Measurements from ENCODE around the gene C2orf78.

Gene C2orf78

DNA sequence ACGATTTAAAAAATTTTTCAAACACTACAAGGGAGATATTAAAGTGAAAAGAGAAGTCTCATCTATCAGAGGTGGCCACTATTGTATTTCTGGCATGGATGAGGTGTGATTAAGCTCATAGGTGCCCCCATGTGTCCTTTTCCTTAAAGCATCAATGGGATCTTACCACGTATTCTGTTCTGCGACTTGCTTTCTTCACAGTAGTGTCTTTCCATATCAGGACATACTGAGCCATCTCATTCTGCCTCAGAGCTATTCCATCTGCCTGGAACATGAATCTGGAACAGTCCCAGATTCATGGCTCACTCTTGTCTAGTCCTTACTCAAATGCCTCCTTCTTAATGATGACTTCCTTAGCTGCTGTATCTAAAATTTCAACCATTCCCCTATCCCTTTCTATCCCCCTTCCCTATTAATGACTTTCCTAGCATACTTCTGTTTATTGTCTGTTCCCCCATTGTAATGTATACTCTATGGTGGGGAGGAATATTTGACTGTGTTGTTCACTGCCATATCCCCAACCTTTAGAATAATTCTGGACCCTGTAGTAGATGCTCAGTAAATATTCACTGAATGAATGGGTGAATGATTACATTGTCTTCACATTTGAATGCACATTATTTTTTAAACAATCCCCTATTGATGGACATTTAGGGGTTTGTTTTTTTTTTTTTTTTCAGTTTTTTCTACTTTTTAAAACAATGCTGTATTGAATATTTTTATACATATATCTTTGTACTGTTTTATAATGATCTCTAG is 55.8 kb downstream of the C2orf78 start:
- DNase-seq: no peak
- no peak for ATAC-seq

DNA sequence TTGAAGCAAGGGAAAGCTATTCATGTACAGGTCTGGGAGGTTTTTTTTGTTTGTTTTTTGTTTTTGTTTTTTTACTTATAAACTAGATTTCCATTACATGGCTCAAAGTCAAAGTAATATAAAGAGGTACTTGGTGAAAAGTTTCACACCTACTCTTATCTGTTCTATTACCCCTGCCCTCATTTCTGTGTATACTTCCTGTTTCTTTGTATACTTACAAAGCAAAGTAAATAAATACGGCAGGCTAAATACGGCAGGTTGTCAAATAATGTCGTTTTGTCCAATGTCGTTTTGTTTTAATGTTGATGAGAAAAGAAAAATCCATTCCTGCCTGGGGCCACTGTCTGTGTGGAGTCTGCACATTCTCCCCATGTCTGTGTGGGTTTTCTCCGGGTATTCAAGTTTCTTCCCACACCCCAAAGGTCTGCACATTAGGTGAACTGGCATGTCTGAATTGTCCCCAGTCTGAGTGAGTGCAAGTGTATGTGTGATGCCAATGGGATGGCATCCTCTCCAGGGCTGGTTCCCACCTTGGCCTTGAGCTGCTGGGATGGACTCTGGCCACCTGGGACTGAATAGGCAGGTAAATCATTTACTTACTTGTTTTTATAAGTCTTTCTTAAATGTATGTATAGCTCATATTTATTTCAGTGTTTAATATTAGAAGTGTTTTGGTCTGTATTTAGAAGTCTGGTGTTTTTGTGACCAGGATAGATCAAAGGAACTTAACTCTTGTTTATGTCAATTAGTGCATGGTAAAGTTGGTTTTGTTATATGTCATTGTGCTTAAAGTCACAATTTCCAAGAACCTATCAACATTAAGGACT is 58.1 kb downstream of the C2orf78 start:
- no peak for ATAC-seq
- no peak for DNase-seq

DNA sequence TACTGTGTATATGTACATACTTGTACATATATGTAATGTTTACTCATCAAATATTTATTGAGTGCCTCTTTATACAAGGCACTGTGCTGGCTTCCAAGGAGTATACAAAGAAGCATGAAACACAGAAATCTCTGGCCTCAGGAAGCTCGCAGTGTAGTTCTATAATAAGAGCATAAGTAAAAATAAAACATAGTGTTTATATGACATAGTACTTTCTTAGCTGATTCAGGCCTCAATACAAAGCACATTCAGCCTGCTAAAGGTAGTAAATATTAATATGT is 58.7 kb downstream of the C2orf78 start:
- ATAC-seq (no peak), DNase-seq (no peak)

DNA sequence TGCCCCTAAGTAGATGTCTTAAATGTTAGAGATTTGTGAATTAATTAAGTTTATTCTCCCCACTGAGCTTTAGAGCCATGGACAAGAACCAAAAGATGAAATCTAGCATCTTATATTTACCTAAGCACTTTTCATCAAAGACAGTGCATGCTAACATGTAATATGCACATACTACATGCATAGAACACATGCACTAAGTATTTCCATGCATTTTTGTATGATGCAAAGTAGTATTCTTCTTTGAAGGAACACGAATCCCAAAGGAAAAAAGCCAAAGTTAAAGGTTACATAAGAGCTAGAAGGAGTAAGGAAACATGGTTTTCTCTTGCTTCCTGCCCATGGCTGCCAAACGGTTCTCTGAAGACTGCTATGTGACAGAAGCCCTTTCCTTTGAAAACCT is 60.1 kb downstream of the C2orf78 start:
- ATAC-seq (no peak), DNase-seq (no peak)

DNA sequence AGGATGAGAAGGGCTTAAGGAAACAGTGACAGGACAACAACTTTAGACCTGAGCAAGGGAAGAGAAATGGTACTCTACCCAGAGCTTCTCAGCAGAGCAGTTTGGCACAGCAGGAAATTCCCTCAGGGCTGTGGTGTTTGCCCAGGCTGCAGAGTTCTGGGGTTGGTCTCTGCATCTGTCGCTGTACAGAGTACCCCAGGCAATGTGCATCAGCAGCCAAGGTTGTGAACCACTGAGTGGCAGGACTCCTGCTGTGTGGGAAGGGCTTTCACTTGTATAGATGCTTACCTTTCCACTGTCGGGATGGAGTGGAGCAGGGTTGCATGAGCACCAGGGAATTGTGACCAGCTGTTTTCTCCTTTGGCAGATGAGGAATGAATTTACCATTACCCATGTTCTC is 66.0 kb downstream of the C2orf78 start:
- DNase-seq (no peak), ATAC-seq (no peak)

DNA sequence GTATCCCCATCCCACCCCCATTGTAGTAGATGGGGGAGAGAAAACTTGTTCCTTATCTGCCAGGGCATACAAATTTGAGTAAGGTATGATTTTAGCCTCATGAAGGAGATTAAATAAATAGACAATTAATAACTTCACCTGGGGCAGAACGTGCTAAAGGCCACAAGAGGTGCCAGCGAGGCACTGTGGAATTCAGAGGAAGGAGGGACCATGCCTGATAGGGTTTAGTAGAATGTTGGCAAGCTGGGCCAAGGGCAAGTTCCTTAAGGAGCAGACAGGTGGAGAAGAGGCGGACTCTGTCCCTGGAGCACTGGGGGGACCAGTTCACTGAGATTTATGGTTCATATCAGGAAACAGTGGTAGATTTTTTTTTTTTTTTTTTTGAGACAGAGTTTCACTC is 67.3 kb downstream of the C2orf78 start:
- no peak for ATAC-seq
- no peak for DNase-seq

DNA sequence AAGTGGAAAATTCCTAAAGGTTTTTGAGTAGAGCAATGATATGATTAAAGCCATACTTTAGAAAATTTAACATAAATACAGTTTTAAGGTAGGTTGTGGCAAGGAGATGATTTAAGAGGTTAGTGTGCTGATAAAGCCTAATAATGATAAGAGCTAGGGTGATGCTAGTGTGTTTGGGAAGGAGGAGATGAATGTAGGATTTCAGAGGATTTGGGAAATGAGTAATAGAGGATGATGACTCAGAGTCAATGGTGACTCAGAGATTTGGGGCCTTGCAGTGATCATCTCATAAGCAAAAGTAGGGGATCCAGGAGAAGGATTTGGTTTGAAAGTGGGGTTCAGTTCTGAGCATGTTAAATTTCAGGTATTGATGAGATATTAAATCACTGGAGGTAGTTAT is 68.0 kb downstream of the C2orf78 start:
- DNase-seq: no peak
- peak; percentile 67 for ATAC-seq

DNA sequence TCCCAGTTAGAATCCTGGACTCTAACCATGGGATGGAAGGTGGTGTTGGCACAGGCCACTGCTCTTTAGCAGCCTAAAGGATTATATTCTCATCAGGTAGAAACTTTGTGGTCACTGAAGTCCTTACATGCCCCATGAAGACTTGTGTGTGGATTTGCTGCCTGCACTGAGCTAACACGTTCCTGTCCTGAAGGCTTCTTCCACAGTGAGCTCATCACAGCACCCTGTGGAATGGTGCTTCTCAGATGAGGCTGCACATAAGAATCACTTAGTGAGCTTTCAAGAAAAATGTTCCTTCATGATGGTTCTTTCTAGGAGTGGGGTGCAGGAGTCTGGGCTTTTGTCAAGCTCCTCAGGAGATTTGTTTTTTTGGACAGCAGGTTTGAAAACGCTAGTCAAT is 71.5 kb downstream of the C2orf78 start:
- no peak for ATAC-seq
- no peak for DNase-seq

- DNase-seq (no peak), ATAC-seq (peak; percentile 64)
Observed at GRCh38 chr2:73856214-73856613, 72.2 kb downstream of the C2orf78 start.

GRCh38 chr2:73859721-73860586 is 76.0 kb downstream of the C2orf78 start:
- peak; percentile 41 for DNase-seq
- ATAC-seq: peak; percentile 97

DNA sequence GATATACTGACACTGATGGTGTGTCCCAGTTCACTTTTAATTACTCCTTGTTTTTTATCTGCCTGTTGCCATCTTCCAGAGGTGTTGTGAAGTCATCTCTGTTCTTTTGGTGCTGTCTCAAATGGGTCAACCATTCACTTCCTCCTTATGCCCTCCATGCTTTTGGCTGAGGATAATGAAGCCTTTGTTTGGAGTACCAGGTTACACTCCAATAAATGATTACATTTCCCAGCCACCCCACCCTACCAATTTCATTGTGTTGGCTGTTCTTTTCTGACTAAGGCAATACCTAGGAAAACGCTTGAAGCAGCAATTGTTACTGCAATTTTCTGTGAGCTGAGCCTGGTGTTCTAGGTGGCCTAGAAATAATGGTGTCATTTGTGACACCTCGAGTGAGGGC is 79.0 kb downstream of the C2orf78 start:
- no peak for DNase-seq
- ATAC-seq: no peak
